Measurements from ENCODE around the gene NSRP1.

DNA sequence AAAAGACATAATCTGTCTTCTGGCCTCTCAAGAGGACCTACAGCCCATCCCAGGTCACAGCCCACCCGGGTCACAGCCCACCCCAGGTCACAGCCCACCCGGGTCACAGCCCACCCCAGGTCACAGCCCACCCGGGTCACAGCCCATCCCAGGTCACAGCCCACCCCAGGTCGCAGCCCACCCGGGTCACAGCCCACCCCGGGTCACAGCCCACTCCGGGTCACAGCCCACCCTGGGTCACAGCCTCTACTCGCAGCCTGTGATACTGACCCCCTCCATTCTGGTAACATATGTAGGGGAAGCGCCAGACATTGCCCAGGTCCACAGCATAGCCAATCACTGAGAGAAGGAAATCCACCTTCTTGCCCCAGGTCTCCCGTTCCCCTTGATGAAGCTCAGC is 104.7 kb downstream of the NSRP1 start:
- TF ChIP-seq, protein P1, sequence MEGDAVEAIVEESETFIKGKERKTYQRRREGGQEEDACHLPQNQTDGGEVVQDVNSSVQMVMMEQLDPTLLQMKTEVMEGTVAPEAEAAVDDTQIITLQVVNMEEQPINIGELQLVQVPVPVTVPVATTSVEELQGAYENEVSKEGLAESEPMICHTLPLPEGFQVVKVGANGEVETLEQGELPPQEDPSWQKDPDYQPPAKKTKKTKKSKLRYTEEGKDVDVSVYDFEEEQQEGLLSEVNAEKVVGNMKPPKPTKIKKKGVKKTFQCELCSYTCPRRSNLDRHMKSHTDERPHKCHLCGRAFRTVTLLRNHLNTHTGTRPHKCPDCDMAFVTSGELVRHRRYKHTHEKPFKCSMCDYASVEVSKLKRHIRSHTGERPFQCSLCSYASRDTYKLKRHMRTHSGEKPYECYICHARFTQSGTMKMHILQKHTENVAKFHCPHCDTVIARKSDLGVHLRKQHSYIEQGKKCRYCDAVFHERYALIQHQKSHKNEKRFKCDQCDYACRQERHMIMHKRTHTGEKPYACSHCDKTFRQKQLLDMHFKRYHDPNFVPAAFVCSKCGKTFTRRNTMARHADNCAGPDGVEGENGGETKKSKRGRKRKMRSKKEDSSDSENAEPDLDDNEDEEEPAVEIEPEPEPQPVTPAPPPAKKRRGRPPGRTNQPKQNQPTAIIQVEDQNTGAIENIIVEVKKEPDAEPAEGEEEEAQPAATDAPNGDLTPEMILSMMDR (IDR thresholded peaks at IDR 0.05): no peak
- TF ChIP-seq POLR2A (IDR thresholded peaks at IDR 0.05): no peak
- no peak for TF ChIP-seq POLR2AphosphoS5 (IDR thresholded peaks at IDR 0.05)
